HepG2 (cell line): Measurements from ENCODE around the gene TULP4.

ENCODE experiments used
- EZH2 ChIP-seq: conservative IDR thresholded peaks from 2 replicates; pipeline ENCODE4 v1.6.1; 2012; ENCODE audit warnings: mild to moderate bottlenecking, low read depth, low read length, moderate library complexity
- HOXA3 ChIP-seq: sonication (generic); formaldehyde crosslinking; IDR thresholded peaks from 2 replicates; pipeline ENCODE4 v1.5.0; 2020; ENCODE audit warnings: missing genetic modification reagents
- HOXA7 ChIP-seq: sonication (generic); formaldehyde crosslinking; IDR thresholded peaks from 2 replicates; pipeline ENCODE4 v1.8.1; 2022; ENCODE audit warnings: mild to moderate bottlenecking, missing genetic modification reagents, moderate library complexity
- NCOA1 ChIP-seq: sonication (generic); formaldehyde crosslinking; IDR thresholded peaks from 2 replicates; pipeline ENCODE4 v1.9.0; 2021; ENCODE audit warnings: missing genetic modification reagents
- NR2F6 ChIP-seq, 2 experiments: IDR thresholded peaks; 2 replicates each; pipeline ENCODE4 v1.6.1; 2016; ENCODE audit warnings: antibody characterized with exemption in 1 of 2, mild to moderate bottlenecking in 1 of 2
- NR3C1 ChIP-seq: sonication (generic); formaldehyde crosslinking; IDR thresholded peaks from 2 replicates; pipeline ENCODE4 v1.4.0; 2020; ENCODE audit warnings: missing genetic modification reagents
- ZNF160 ChIP-seq: sonication (generic); formaldehyde crosslinking; IDR thresholded peaks from 2 replicates; pipeline ENCODE4 v1.8.0; 2022; ENCODE audit warnings: mild to moderate bottlenecking, inconsistent platforms, missing genetic modification reagents
- ZNF354B ChIP-seq: sonication (generic); formaldehyde crosslinking; IDR thresholded peaks from 2 replicates; pipeline ENCODE4 v1.8.0; 2022; ENCODE audit warnings: mild to moderate bottlenecking, missing genetic modification reagents
- ZNF530 ChIP-seq: sonication (generic); formaldehyde crosslinking; IDR thresholded peaks from 2 replicates; pipeline ENCODE4 v1.5.0; 2020; ENCODE audit warnings: low read depth, mild to moderate bottlenecking, missing genetic modification reagents
- TF ChIP-seq, protein P1 (sequence below): sonication (generic); formaldehyde crosslinking; IDR thresholded peaks from 2 replicates; pipeline ENCODE4 v1.5.1; 2020; ENCODE audit warnings: mild to moderate bottlenecking, missing genetic modification reagents, moderate library complexity
- TF ChIP-seq, protein P2 (sequence below): sonication (generic); formaldehyde crosslinking; IDR thresholded peaks from 2 replicates; pipeline ENCODE4 v1.5.0; 2020; ENCODE audit warnings: mild to moderate bottlenecking, missing genetic modification reagents, moderate library complexity
- TF ChIP-seq, protein P3 (sequence below): sonication (generic); formaldehyde crosslinking; IDR thresholded peaks from 2 replicates; pipeline ENCODE4 v1.4.0; 2020; ENCODE audit warnings: missing genetic modification reagents, low read depth, mild to moderate bottlenecking, borderline replicate concordance
- TF ChIP-seq, protein P4 (sequence below): sonication (generic); formaldehyde crosslinking; IDR thresholded peaks from 2 replicates; pipeline ENCODE4 v1.4.0; 2020; ENCODE audit warnings: missing genetic modification reagents

DNA sequence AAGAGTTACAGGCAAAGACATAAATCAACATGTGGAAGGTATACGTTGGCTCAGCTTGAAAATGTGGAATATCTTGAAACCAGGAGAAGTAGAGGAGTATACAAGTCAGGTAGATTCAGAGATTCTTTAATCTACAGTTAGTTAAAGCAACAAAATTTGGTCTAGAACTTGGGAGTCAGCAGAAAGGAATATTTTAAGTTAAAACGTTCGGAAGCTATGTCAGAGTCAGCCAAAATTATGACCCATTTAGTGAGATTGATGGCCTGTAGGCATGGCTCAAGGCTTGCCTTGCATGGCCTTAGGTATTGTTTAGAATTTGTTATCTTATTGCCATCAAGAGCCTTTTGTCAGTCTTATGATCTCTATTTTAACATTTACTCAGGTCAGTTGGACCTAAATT, 153.5 kb downstream of the TULP4 start:
- TF ChIP-seq, protein P1, sequence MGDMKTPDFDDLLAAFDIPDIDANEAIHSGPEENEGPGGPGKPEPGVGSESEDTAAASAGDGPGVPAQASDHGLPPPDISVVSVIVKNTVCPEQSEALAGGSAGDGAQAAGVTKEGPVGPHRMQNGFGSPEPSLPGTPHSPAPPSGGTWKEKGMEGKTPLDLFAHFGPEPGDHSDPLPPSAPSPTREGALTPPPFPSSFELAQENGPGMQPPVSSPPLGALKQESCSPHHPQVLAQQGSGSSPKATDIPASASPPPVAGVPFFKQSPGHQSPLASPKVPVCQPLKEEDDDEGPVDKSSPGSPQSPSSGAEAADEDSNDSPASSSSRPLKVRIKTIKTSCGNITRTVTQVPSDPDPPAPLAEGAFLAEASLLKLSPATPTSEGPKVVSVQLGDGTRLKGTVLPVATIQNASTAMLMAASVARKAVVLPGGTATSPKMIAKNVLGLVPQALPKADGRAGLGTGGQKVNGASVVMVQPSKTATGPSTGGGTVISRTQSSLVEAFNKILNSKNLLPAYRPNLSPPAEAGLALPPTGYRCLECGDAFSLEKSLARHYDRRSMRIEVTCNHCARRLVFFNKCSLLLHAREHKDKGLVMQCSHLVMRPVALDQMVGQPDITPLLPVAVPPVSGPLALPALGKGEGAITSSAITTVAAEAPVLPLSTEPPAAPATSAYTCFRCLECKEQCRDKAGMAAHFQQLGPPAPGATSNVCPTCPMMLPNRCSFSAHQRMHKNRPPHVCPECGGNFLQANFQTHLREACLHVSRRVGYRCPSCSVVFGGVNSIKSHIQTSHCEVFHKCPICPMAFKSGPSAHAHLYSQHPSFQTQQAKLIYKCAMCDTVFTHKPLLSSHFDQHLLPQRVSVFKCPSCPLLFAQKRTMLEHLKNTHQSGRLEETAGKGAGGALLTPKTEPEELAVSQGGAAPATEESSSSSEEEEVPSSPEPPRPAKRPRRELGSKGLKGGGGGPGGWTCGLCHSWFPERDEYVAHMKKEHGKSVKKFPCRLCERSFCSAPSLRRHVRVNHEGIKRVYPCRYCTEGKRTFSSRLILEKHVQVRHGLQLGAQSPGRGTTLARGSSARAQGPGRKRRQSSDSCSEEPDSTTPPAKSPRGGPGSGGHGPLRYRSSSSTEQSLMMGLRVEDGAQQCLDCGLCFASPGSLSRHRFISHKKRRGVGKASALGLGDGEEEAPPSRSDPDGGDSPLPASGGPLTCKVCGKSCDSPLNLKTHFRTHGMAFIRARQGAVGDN (CRISPR knock-in tag) = no peak
- TF ChIP-seq HOXA7 (CRISPR knock-in tag) = no peak
- TF ChIP-seq, protein P2, sequence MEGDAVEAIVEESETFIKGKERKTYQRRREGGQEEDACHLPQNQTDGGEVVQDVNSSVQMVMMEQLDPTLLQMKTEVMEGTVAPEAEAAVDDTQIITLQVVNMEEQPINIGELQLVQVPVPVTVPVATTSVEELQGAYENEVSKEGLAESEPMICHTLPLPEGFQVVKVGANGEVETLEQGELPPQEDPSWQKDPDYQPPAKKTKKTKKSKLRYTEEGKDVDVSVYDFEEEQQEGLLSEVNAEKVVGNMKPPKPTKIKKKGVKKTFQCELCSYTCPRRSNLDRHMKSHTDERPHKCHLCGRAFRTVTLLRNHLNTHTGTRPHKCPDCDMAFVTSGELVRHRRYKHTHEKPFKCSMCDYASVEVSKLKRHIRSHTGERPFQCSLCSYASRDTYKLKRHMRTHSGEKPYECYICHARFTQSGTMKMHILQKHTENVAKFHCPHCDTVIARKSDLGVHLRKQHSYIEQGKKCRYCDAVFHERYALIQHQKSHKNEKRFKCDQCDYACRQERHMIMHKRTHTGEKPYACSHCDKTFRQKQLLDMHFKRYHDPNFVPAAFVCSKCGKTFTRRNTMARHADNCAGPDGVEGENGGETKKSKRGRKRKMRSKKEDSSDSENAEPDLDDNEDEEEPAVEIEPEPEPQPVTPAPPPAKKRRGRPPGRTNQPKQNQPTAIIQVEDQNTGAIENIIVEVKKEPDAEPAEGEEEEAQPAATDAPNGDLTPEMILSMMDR = no peak
- no peak for TF ChIP-seq EZH2
- TF ChIP-seq ZNF160 (CRISPR knock-in tag) = no peak
- no peak for TF ChIP-seq NR3C1 (CRISPR knock-in tag)
- no peak for TF ChIP-seq ZNF354B
- TF ChIP-seq HOXA3 (CRISPR knock-in tag) = no peak
- no peak for TF ChIP-seq NR2F6 (IDR thresholded peaks at IDR 0.05)
- no peak for TF ChIP-seq NR2F6 (CRISPR knock-in tag; IDR thresholded peaks at IDR 0.05)
- TF ChIP-seq, protein P3, sequence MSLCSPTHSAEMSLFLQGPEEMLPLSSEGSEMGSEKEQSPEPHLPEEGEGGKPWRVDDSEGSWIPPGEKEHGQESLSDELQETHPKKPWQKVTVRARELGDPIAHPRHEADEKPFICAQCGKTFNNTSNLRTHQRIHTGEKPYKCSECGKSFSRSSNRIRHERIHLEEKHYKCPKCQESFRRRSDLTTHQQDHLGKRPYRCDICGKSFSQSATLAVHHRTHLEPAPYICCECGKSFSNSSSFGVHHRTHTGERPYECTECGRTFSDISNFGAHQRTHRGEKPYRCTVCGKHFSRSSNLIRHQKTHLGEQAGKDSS (CRISPR knock-in tag) = no peak
- no peak for TF ChIP-seq NCOA1 (CRISPR knock-in tag)
- no peak for TF ChIP-seq ZNF530 (CRISPR knock-in tag)
- TF ChIP-seq, protein P4, sequence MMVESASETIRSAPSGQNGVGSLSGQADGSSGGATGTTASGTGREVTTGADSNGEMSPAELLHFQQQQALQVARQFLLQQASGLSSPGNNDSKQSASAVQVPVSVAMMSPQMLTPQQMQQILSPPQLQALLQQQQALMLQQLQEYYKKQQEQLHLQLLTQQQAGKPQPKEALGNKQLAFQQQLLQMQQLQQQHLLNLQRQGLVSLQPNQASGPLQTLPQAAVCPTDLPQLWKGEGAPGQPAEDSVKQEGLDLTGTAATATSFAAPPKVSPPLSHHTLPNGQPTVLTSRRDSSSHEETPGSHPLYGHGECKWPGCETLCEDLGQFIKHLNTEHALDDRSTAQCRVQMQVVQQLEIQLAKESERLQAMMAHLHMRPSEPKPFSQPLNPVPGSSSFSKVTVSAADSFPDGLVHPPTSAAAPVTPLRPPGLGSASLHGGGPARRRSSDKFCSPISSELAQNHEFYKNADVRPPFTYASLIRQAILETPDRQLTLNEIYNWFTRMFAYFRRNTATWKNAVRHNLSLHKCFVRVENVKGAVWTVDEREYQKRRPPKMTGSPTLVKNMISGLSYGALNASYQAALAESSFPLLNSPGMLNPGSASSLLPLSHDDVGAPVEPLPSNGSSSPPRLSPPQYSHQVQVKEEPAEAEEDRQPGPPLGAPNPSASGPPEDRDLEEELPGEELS = no peak
